HL-60 (cell line): ENCODE measurements around the gene ACOXL.
"Not testable (repeated sequence)": the region's sequence is repeated elsewhere in the genome, so short reads cannot be mapped to it uniquely, and the experiment has no call there.

ENCODE experiments used
- DNase-seq, 2 experiments: peaks; one replicate each; pipeline ENCODE4 v3.0.0-alpha.2; 2010 to 2020; ENCODE audit warnings: low read depth in 1 of 2, low spot score in 1 of 2
- H3K27ac ChIP-seq: fragments of 250-450 bp; sonication (Bioruptor Pico); replicated peaks from 2 replicates; pipeline ENCODE4 v1.5.1; 2020; ENCODE audit warnings: mild to moderate bottlenecking, moderate library complexity
- H3K27me3 ChIP-seq: fragments of 250-450 bp; sonication (Bioruptor Pico); 2 replicates; pipeline ENCODE4 v1.5.1; 2021; ENCODE audit warnings: mild to moderate bottlenecking, moderate library complexity; ENCODE audit not compliant: insufficient read depth, poor library complexity, severe bottlenecking
- H3K4me3 ChIP-seq: replicated peaks from 2 replicates; pipeline ENCODE4 v1.5.1; 2011; ENCODE audit warnings: mild to moderate bottlenecking, control low read depth, low read length; ENCODE audit not compliant: insufficient read depth
- CTCF ChIP-seq: IDR thresholded peaks from one replicate; pipeline ENCODE4 v1.5.1; 2011; ENCODE audit warnings: low read length, control low read depth, inconsistent platforms; ENCODE audit not compliant: insufficient read depth
- GABPA ChIP-seq: IDR thresholded peaks from 2 replicates; pipeline ENCODE4 v1.6.1; 2012; ENCODE audit warnings: low read depth
- POLR2AphosphoS5 ChIP-seq: IDR thresholded peaks from 2 replicates; pipeline ENCODE4 v1.6.1; 2012; ENCODE audit warnings: low read depth
- REST ChIP-seq: IDR thresholded peaks from 2 replicates; pipeline ENCODE4 v1.6.1; 2012; ENCODE audit warnings: low read depth; ENCODE audit not compliant: insufficient replicate concordance
- SPI1 ChIP-seq: IDR thresholded peaks from 2 replicates; pipeline ENCODE4 v1.6.1; 2012; ENCODE audit warnings: low read depth, mild to moderate bottlenecking, borderline replicate concordance

Gene ACOXL

GRCh38 chr2:111072220-111072871, 340.0 kb downstream of the ACOXL start:
- H3K27me3 ChIP-seq, result no peaks in the 10 kb centered on the region
- no peak for TF ChIP-seq GABPA
- no peak for TF ChIP-seq POLR2AphosphoS5
- TF ChIP-seq SPI1, result no peak
- TF ChIP-seq CTCF, result no peak
- TF ChIP-seq REST, result no peak
- no peak overlapping the region for H3K27ac ChIP-seq
- no peak overlapping the region for H3K4me3 ChIP-seq
- no peak for DNase-seq

GRCh38 chr2:111082659-111083058, 350.3 kb downstream of the ACOXL start:
- not testable (repeated sequence) for H3K27me3 ChIP-seq, H3K27ac ChIP-seq, H3K4me3 ChIP-seq, DNase-seq

- Histone ChIP-seq H3K27ac (no peak overlapping the region), H3K4me3 (no peak overlapping the region), H3K27me3 (no peaks in the 10 kb centered on the region)
- TF ChIP-seq POLR2AphosphoS5, result no peak
- no peak for TF ChIP-seq GABPA
- TF ChIP-seq REST, result no peak
- TF ChIP-seq CTCF, result no peak
- no peak for TF ChIP-seq SPI1
- DNase-seq, result no peak
These were observed 359.4 kb downstream of the ACOXL start for GRCh38 chr2:111091811-111092211.

- H3K4me3 ChIP-seq, result no peak overlapping the region
- no peak for TF ChIP-seq SPI1
- TF ChIP-seq CTCF, result no peak
- TF ChIP-seq POLR2AphosphoS5, result no peak
- TF ChIP-seq REST, result no peak
- TF ChIP-seq GABPA, result no peak
- no peak for DNase-seq
- H3K27ac ChIP-seq, result no peak overlapping the region
- H3K27me3 ChIP-seq, result no peaks in the 10 kb centered on the region
These were observed 362.3 kb downstream of the ACOXL start for GRCh38 chr2:111094691-111095090.
